SK-N-SH (cell line): ENCODE data around the gene PGAM2. TPM values are rescaled to one million over a fixed set of nuclear protein-coding genes. Genes with fewer than 3 reads are reported as not detected.
A peak's percentile ranks its signal among the peaks of the same experiment; 100 is the strongest.
"Not testable (repeated sequence)": the region's sequence is repeated elsewhere in the genome, so short reads cannot be mapped to it uniquely, and the experiment has no call there.

Source experiments
- CTCF ChIA-PET: fragments of 300-600, 350-600 bp; formaldehyde crosslinking; extraction: SDS; loops from one replicate; lab custom pipeline; 2021; lab: Yijun Ruan, JAX
- POLR2A ChIA-PET: fragments of 350-600 bp; sonication (Branson Sonifier 250); formaldehyde crosslinking; extraction: SDS; loops from one replicate; lab custom pipeline; 2020; ENCODE audit warnings: antibody characterized with exemption, inconsistent platforms; lab: Yijun Ruan, JAX
- DNase-seq: peaks from one replicate; pipeline ENCODE4 v3.0.0; 2012
- H2AFZ ChIP-seq: fragments of 200-600 bp; sonication (generic); 2 replicates; pipeline ENCODE4 v1.8.1; 2016; ENCODE audit warnings: antibody characterized with exemption, mild to moderate bottlenecking, low read depth
- H3F3A ChIP-seq: fragments of 200-600 bp; sonication (generic); replicated peaks from 2 replicates; pipeline ENCODE3; 2016; ENCODE audit warnings: antibody characterized with exemption, mild to moderate bottlenecking; ENCODE audit not compliant: insufficient read depth
- H3K27ac ChIP-seq, 2 experiments: fragments of 200-500 bp in 1 of 2; fragments of 200-600 bp in 1 of 2; sonication (Bioruptor generic) in 1 of 2; sonication (generic), shearing (Covaris generic) in 1 of 2; 2 replicates each; pipeline versions ENCODE4 v1.5.1 to v1.6.1; 2014 to 2016; ENCODE audit warnings: low read depth in 2 of 2, inconsistent platforms in 1 of 2, low read length in 1 of 2, mild to moderate bottlenecking in 1 of 2, mixed read lengths in 1 of 2
- H3K27me3 ChIP-seq: fragments of 200-600 bp; sonication (generic), shearing (Covaris generic); 2 replicates; pipeline ENCODE4 v1.6.1; 2016; ENCODE audit warnings: mixed run types; ENCODE audit not compliant: insufficient read depth
- H3K36me3 ChIP-seq, 2 experiments: fragments of 200-500 bp in 1 of 2; fragments of 200-600 bp in 1 of 2; sonication (Bioruptor generic) in 1 of 2; sonication (generic) in 1 of 2; replicated peaks in 1 of 2; 2 replicates each; pipeline versions ENCODE3 to v1.5.1; 2014 to 2016; ENCODE audit warnings: low read length in 1 of 2, mild to moderate bottlenecking in 1 of 2; ENCODE audit not compliant: insufficient read depth in 2 of 2, control insufficient read depth in 1 of 2
- H3K4me1 ChIP-seq, 2 experiments: fragments of 200-500 bp in 1 of 2; fragments of 200-600 bp in 1 of 2; sonication (Bioruptor generic) in 1 of 2; sonication (generic), shearing (Covaris generic) in 1 of 2; 2 replicates each; pipeline versions ENCODE4 v1.5.1 to v1.6.1; 2014 to 2016; ENCODE audit warnings: low read depth in 1 of 2, low read length in 1 of 2, mixed run types in 1 of 2; ENCODE audit not compliant: insufficient read depth in 2 of 2, control insufficient read depth in 1 of 2
- H3K4me2 ChIP-seq: fragments of 200-600 bp; sonication (generic), shearing (Covaris generic); 2 replicates; pipeline ENCODE4 v1.6.1; 2017; ENCODE audit warnings: mixed run types
- H3K4me3 ChIP-seq, 2 experiments: fragments of 200-500 bp in 1 of 2; fragments of 200-600 bp in 1 of 2; sonication (Bioruptor generic) in 1 of 2; sonication (generic), shearing (Covaris generic) in 1 of 2; 2 replicates each; pipeline versions ENCODE4 v1.5.1 to v1.8.1; 2014 to 2016; ENCODE audit warnings: low read depth in 2 of 2, inconsistent platforms in 1 of 2, low read length in 1 of 2, mild to moderate bottlenecking in 1 of 2, mixed read lengths in 1 of 2, moderate library complexity in 1 of 2
- H3K79me2 ChIP-seq: fragments of 200-600 bp; sonication (generic); 2 replicates; pipeline ENCODE4 v1.8.1; 2017; ENCODE audit warnings: mild to moderate bottlenecking; ENCODE audit not compliant: insufficient read depth
- H3K9ac ChIP-seq: fragments of 200-600 bp; sonication (generic); 2 replicates; pipeline ENCODE4 v1.6.1; 2017; ENCODE audit warnings: mixed run types
- H3K9me2 ChIP-seq: fragments of 200-600 bp; sonication (generic); 2 replicates; pipeline ENCODE4 v1.6.1; 2017; ENCODE audit warnings: mixed run types
- H3K9me3 ChIP-seq: fragments of 200-600 bp; sonication (generic); 2 replicates; pipeline ENCODE4 v1.6.1; 2017; ENCODE audit warnings: mixed run types, mild to moderate bottlenecking, moderate library complexity
- H4K20me1 ChIP-seq: fragments of 200-600 bp; sonication (generic); 2 replicates; pipeline ENCODE4 v1.6.1; 2017; ENCODE audit warnings: mild to moderate bottlenecking, mixed run types; ENCODE audit not compliant: insufficient read depth
- FOSL2 ChIP-seq: IDR thresholded peaks from 2 replicates; pipeline ENCODE4 v1.4.0; 2012; ENCODE audit warnings: low read depth, mild to moderate bottlenecking, moderate library complexity, borderline replicate concordance
- POLR2AphosphoS5 ChIP-seq: IDR thresholded peaks from 2 replicates; pipeline ENCODE4 v1.6.1; 2012; ENCODE audit warnings: low read depth, low read length
- TEAD4 ChIP-seq: IDR thresholded peaks from 2 replicates; pipeline ENCODE4 v1.4.0; 2012; ENCODE audit warnings: mild to moderate bottlenecking, borderline replicate concordance; ENCODE audit not compliant: insufficient read depth
- WGBS: methylation state at CpG from one replicate; pipeline ENCODE4 v1.1.6; 2017; ENCODE audit warnings: low lambda C conversion rate; 5-methylcytosine and 5-hydroxymethylcytosine counted together
- polyA plus RNA-seq, 3 experiments: library from polyadenylated mRNA; depleted of rRNA; stranded (reverse); fragments of >200 nt; gene quantifications; 2 replicates each; pipeline ENCODE4 v1.2.3, GENCODE V29; 2012

Gene PGAM2
- polyA plus RNA-seq, 1 of the 3 experiments (the other 2 are of a cell fraction), result 0.79 TPM

DNA sequence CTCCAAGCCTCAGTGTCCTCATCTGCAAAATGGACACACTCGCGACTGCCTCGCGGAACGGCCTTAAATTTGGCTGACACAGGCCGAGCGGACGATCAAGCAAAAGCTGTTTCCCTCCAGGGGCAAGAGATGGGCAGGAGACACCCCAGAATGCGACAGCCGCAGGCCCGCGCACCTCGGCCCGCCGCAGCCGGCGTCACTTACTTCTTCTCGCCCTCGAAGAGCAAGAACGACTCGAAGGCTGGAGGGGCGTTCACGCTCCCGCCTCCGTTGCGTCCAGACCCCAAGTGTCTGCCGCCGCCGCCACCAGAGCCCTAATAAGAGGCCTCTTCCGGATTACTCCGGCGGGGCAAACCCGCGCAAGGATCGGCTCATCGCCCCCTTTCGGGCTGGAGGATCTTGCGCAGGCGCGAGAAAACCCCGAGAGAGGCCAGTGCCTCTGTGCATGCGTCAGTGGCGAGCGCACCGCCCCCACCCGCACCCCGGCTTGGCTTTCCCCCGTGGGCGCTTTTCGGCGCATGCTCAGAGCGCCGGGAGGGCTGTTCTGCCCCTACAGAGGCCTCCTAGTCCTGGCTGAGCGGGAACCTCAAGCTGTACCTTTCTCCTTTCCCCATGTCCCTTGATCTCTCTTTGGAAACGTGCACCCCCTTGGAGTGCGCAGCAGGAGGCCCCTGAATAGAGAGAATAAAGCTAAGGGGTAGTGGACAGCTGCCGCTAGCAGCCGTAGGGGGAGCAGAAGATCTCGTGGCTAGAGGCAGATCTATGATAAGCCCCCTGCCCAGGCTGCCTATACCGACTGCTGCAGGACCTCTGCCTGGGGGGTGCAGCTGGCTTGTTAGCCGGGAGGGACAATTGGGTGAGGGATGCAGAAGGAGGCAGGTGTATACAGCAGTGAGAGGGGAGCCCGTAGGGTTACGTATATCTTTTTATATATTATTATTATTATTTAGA is 46.2 kb downstream of the PGAM2 start (continued):
- TF ChIP-seq FOSL2 (0 out of 2 replicates have a peak, but pooled peaks have one; percentile 18), TEAD4 (0 out of 2 replicates have a peak, but pooled peaks have one; percentile 25), POLR2AphosphoS5 (peak; percentile 84)

DNA sequence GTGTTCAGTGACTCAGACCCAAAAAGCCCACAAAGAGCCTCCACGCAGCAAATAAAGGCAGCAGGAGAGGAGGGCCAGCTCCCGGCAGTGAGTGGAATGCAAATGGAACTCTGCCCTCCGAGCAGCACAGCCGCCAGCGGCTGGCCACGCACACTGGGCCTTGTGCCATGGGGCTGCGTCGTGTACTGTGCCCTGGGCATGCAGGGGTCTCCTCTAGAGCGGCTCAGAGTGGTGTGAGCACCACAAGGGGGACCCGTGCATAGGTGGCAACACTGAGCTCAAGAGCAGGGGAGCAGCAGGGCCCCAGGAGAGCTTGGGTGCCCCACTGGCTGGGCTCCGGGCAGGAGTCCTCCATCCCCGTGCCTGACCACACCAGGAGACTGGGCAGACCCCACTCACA is 50.3 kb downstream of the PGAM2 start:
- H3K4me2 ChIP-seq, H3K4me1 ChIP-seq, H3F3A ChIP-seq, H4K20me1 ChIP-seq, H3K27ac ChIP-seq, H3K9me2 ChIP-seq, H3K27me3 ChIP-seq, H3K9ac ChIP-seq, CTCF ChIA-PET, H3K36me3 ChIP-seq, H2AFZ ChIP-seq, H3K4me3 ChIP-seq, POLR2A ChIA-PET, DNase-seq, H3K9me3 ChIP-seq: not testable (repeated sequence)
- peaks cover 18% of the 10 kb centered on the region for H3K79me2 ChIP-seq
- 70% methylated on average over 2 of the region's 12 CpGs for WGBS

Other genes starting within 250 kb of the PGAM2 start
- 234 and 235 TPM in 2 replicates for gene MRPS24, start 196.1 kb downstream of the PGAM2 start, polyA plus RNA-seq (2012; rRNA removed)
- gene URGCP, start 159.0 kb downstream of the PGAM2 start, polyA plus RNA-seq (2012; rRNA removed), result 22.9 and 23.1 TPM in 2 replicates
- gene UBE2D4, start 139.1 kb downstream of the PGAM2 start, polyA plus RNA-seq (2012; rRNA removed), result 22.8 and 26.8 TPM in 2 replicates
- gene SPDYE1, start 67.7 kb downstream of the PGAM2 start, polyA plus RNA-seq (2012; rRNA removed), result not detected in 2 replicates
- gene DBNL, start 20.9 kb downstream of the PGAM2 start, polyA plus RNA-seq (2012; rRNA removed), result 230 and 244 TPM in 2 replicates
- gene POLM, start 17.0 kb upstream of the PGAM2 start, polyA plus RNA-seq (2012; rRNA removed), result 17.4 and 23.1 TPM in 2 replicates
- gene AEBP1, start 38.8 kb upstream of the PGAM2 start, polyA plus RNA-seq (2012; rRNA removed), result 40.3 and 105 TPM in 2 replicates
- 163 and 194 TPM in 2 replicates for gene POLD2, start 58.0 kb upstream of the PGAM2 start, polyA plus RNA-seq (2012; rRNA removed)
- 0.47 TPM in 1 of 2 replicates, not detected in the other for gene MYL7, start 75.8 kb upstream of the PGAM2 start, polyA plus RNA-seq (2012; rRNA removed)
- gene GCK, start 123.9 kb upstream of the PGAM2 start, polyA plus RNA-seq (2012; rRNA removed), result 1.1 and 1.6 TPM in 2 replicates
- gene YKT6, start 135.4 kb upstream of the PGAM2 start, polyA plus RNA-seq (2012; rRNA removed), result 170 and 213 TPM in 2 replicates